Osteoblast (primary cell): ENCODE measurements around the gene SAA1. TPM values are rescaled to one million over a fixed set of nuclear protein-coding genes. Genes with fewer than 3 reads are reported as not detected.
"Not testable (repeated sequence)": the region's sequence is repeated elsewhere in the genome, so short reads cannot be mapped to it uniquely, and the experiment has no call there.

Experiments used
- DNase-seq: peaks from one replicate; pipeline ENCODE4 v3.0.0; 2011; ENCODE audit warnings: low spot score, mixed read lengths; ENCODE audit not compliant: insufficient read length; ENCODE audit errors: missing footprints
- H2AFZ ChIP-seq: 2 replicates; pipeline ENCODE4 v1.6.0; 2011; ENCODE audit warnings: mild to moderate bottlenecking, low read length
- H3K27ac ChIP-seq: 2 replicates; pipeline ENCODE4 v1.5.1; 2011; ENCODE audit warnings: mild to moderate bottlenecking, low read depth, low read length, moderate library complexity
- H3K27me3 ChIP-seq: 2 replicates; pipeline ENCODE4 v1.6.0; 2012; ENCODE audit warnings: mild to moderate bottlenecking, control low read depth, inconsistent platforms, low read length, moderate library complexity; ENCODE audit not compliant: insufficient read depth
- H3K36me3 ChIP-seq: 2 replicates; pipeline ENCODE4 v1.5.1; 2011; ENCODE audit warnings: mild to moderate bottlenecking, low read length, control low read depth, moderate library complexity; ENCODE audit not compliant: insufficient read depth
- H3K4me1 ChIP-seq: 2 replicates; pipeline ENCODE4 v1.5.1; 2011; ENCODE audit warnings: mild to moderate bottlenecking, low read length, control low read depth, moderate library complexity; ENCODE audit not compliant: insufficient read depth
- H3K4me2 ChIP-seq: 2 replicates; pipeline ENCODE4 v1.6.0; 2011; ENCODE audit warnings: mild to moderate bottlenecking, low read length; ENCODE audit not compliant: insufficient read depth
- H3K4me3 ChIP-seq: fragments of 200-600 bp; sonication (generic); 3 replicates; pipeline ENCODE4 v1.5.1; 2012; ENCODE audit warnings: mild to moderate bottlenecking, low read length, inconsistent platforms; ENCODE audit not compliant: insufficient read depth
- H3K79me2 ChIP-seq: 2 replicates; pipeline ENCODE4 v1.6.0; 2012; ENCODE audit warnings: mild to moderate bottlenecking, low read length, control low read depth, inconsistent platforms; ENCODE audit not compliant: insufficient read depth
- H3K9me3 ChIP-seq: 2 replicates; pipeline ENCODE4 v1.5.1; 2011; ENCODE audit warnings: low read depth, low read length, control low read depth
- H4K20me1 ChIP-seq: 2 replicates; pipeline ENCODE4 v1.6.0; 2012; ENCODE audit warnings: mild to moderate bottlenecking, low read length, control low read depth; ENCODE audit not compliant: insufficient read depth
- CTCF ChIP-seq: IDR thresholded peaks from 2 replicates; pipeline ENCODE4 v1.5.1; 2011; ENCODE audit warnings: mild to moderate bottlenecking, low read depth, low read length, moderate library complexity; ENCODE audit errors: extremely low read depth
- total RNA-seq: library from RNA; depleted of rRNA; stranded (reverse); fragments of >200 nt; gene quantifications from 2 replicates; pipeline ENCODE4 v1.2.3, GENCODE V29; 2012

SAA1 gene
- total RNA-seq, 1 donor: not detected

- no peaks in the 10 kb centered on the region for H3K4me1 ChIP-seq
- H3K4me2 ChIP-seq: no peak overlapping the region
- H3K79me2 ChIP-seq: no peaks in the 10 kb centered on the region
- H3K9me3 ChIP-seq: no peaks in the 10 kb centered on the region
- H4K20me1 ChIP-seq: no peaks in the 10 kb centered on the region
- peak; percentile 61 for DNase-seq
- H3K27me3 ChIP-seq: peaks cover 3% of the 10 kb centered on the region
- no peaks in the 10 kb centered on the region for H3K36me3 ChIP-seq
- H2AFZ ChIP-seq: peak overlapping the region; percentile 16
- no peak overlapping the region for H3K4me3 ChIP-seq
- TF ChIP-seq CTCF: peak; percentile 94
- H3K27ac ChIP-seq: no peak overlapping the region
Observed at GRCh38 chr11:18243783-18244362, 22.2 kb upstream of the SAA1 start.

- Histone ChIP-seq H3K79me2 (no peaks in the 10 kb centered on the region), H3K9me3 (no peaks in the 10 kb centered on the region), H3K4me3 (no peak overlapping the region), H3K4me1 (no peaks in the 10 kb centered on the region), H3K27ac (no peak overlapping the region), H3K27me3 (peaks cover 3% of the 10 kb centered on the region), H3K36me3 (no peaks in the 10 kb centered on the region), H3K4me2 (no peak overlapping the region), H4K20me1 (no peaks in the 10 kb centered on the region), H2AFZ (peak overlapping the region; percentile 47)
- peak; percentile 48 for DNase-seq
- no peak for TF ChIP-seq CTCF
Observed at GRCh38 chr11:18245396-18245795, 20.7 kb upstream of the SAA1 start.

- H3K36me3 ChIP-seq, H4K20me1 ChIP-seq, H3K9me3 ChIP-seq, H3K79me2 ChIP-seq, DNase-seq, H3K4me2 ChIP-seq, H3K27ac ChIP-seq, H3K27me3 ChIP-seq, H3K4me3 ChIP-seq, H3K4me1 ChIP-seq, H2AFZ ChIP-seq: not testable (repeated sequence)
Observed at GRCh38 chr11:18246379-18247190, 19.5 kb upstream of the SAA1 start.

- not testable (repeated sequence) for H3K4me1 ChIP-seq, DNase-seq, H3K36me3 ChIP-seq
Observed at GRCh38 chr11:18247191-18247581, 18.9 kb upstream of the SAA1 start.

GRCh38 chr11:18248561-18248960 is 17.5 kb upstream of the SAA1 start, which contains the start of gene SAA2:
TSS of gene SAA2 (minus strand) at chr11:18248668. CDS start at chr11:18248011, 657 bp downstream.
- Histone ChIP-seq H4K20me1 (no peaks in the 10 kb centered on the region), H3K36me3 (no peaks in the 10 kb centered on the region), H3K27ac (no peak within 1 kb of the TSS), H2AFZ (no peak within 1 kb of the TSS), H3K27me3 (no peaks in the 10 kb centered on the region), H3K79me2 (no peaks in the 10 kb centered on the region), H3K9me3 (no peaks in the 10 kb centered on the region), H3K4me2 (no peak within 1 kb of the TSS), H3K4me3 (no peak within 1 kb of the TSS), H3K4me1 (no peaks in the 10 kb centered on the region)
- TF ChIP-seq CTCF: no peak
- DNase-seq: no peak

More at GRCh38 chr11:18247191-18247581, 18.9 kb upstream of the SAA1 start:
- not testable (repeated sequence) for H3K27me3 ChIP-seq, H3K27ac ChIP-seq, H3K4me3 ChIP-seq, H2AFZ ChIP-seq, H4K20me1 ChIP-seq, H3K4me2 ChIP-seq, H3K9me3 ChIP-seq, H3K79me2 ChIP-seq
